ENCODE measurements around the gene GATA5.

Gene GATA5

DNA sequence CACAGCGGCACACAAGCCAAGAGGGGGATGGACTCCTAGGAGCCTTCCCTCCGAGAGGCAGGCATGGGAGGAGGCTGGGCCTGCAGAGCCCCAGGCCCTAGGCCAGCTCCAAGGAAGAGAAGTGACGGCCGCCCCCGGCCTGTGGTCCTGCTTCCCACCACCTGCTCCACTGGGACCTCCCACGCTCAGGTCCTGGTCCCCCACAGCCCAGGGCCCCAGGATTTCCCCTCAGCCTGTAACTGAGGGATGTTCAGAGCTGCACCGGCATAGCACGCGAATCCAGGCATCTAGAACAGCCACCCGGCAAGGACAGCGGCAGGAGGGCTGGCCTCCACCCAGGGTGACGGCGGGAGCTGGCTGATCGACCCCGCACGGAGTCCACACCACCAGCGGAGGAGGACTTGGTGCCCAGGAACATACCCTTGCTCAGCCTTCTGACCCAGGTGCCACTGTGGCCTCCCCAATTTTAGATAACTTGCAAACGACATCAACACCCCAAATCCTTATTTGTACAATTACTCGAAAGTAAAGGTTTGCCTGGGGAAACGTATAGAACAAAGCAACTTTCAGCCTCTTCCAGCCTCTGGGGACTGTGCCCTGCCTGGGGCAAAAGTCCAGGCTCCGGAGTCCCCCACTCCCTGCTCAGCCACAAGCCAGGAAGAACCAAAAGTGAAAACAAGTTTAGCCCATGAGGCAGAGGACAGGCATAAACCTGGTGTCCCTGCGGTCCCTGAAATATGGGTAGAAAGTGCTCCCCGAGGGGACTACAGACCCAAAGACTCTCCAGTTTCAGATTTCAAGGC lies 3.5 kb downstream of the GATA5 start:
- no peak for DNase-seq

DNA sequence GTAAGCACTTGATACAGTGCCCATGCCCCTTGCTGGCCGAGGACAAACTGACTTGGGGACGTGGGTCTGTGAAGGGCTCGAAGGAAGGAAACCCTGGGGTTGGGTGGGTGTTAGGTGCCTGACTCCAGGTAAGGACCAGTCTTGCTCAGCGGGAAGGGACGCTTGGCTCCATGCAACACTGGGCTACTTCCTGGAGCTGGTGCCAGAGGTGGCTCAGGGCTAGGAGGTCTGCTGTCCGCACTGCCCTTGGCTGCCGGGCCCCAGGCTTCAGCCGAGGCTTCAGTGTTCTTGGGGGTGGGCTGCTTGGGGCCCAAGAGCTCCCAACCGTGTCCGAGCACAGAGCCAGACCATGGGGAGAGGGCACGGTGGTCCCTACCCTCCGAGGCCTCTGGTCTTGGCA lies 5.3 kb downstream of the GATA5 start:
- no peak for DNase-seq

DNA sequence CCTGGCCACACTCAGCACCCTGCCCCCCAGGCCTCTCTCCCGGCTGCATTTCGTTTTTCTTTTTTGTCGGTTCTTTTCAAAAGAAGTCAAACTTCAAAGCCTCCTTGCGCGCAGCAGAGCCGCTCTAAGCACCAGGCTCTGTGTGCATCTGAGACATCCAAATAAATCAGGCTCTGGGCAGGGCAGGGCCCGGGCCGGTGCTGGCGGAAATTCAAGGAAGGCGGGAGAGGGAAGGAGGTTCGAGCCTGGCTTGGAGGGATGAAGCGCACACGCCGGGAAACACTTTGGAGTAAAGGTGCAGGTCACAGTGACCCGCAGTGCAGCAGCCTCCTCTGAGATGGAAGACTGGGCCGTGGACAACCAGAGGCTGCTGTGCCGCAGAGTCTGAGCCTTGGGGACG lies 5.8 kb downstream of the GATA5 start:
- no peak for DNase-seq

DNA sequence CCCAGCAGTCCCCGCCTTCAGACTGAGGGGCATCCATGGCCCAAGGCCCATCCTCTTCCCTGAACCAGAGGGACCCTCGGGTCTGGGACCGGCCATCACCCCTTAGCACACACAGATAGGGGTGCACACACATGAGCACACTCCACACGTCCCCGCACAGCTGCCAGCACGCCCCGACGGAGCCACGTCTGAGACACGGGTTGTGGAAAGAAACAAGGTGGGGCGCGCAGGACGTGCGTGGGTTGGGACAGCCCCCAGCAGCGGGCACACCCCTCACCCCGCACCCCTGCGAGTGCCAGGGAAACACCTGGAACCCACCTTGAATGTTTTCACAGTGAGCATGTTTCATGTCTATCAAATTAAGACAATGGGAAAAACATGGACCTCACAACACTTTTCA lies 6.4 kb downstream of the GATA5 start:
- DNase-seq: no peak

DNA sequence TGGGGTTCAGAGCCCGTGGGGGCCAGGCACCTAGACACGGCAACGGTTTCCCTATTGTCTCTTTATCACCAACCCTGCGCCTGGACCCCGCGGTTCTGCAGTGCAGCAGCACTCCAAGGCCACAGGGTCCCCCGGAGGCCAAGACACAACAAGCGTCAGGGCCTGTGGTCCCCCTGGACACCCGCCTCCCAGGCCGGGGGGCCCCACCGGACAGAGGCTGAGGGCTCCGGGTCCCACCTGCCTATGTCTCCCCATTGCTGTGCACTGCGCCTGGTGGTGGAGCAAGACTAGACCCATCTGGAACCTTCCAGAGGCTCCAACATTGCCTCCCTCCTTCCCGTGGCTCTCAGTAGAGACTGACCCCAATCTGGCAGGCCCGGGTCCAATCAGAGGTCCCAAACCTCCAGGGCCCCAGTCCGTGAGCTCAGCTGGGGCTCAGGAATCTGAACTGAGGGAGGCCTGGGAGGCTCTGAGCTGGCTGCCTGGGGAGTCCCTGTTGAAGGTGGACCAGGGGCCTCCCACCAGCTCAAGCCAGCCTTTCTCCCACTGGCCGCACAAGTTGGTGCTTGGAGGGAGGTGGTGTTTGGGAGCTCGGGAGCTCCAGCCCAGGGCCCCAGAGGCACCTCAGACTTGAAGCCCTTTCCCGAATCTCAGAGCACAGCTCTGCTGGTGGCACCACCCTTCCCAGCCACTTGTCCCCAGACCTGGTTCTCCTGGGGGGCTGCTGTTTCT lies 8.8 kb downstream of the GATA5 start:
- no peak for DNase-seq

DNA sequence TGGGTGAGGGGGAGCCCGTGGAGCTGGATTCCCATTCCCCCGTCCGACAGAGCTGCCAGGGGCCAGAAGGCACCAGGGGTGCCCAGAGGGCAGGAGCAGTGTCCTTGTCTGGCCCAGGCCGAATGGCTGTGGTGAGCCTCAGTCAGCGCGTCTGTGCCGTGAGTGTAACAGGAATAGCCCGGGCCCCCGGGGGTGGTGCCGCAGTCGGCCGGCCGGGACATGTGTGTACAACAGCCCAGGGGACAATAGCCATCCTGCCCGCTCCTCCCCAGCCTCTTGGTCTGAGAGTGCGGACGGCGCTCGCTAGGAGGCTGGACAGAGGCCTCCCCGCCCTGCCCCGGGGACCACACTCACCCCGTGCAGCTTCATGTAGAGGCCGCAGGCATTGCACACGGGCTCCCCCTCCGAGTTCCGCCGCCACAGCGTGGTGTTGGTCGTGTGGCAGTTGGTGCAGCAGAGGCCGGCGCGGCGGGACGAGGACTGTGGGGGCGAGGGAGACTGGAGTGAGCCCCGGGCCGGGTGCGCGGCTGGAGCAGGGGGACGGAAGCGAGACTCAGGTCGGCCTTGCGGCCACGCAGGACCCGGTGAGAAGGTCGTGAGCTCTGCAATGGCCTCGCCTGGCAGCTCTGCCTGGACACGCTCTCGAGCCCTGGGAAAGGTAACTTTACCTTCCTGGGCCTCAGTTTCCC lies 9.6 kb downstream of the GATA5 start:
- no peak for DNase-seq

DNA sequence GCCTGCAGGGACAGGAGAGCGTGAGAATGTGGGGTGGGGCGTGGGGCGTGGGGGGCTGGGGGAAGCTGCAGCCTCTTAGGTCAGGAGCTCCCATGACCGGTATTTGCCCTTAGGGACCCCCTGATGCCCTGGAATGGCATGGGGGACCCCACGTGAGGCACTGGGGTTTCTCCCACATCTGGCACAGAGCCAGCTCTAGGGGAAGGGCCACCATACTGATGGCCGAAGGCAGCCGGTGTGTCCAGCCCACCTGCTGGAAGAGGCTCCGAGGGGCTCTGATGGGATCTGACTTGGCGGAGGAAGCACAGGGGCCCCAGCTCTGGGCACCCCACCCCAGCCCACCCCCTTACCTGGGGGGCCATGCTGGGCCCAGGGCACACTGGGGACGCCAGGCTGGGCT lies 10.8 kb downstream of the GATA5 start:
- no peak for DNase-seq

DNA sequence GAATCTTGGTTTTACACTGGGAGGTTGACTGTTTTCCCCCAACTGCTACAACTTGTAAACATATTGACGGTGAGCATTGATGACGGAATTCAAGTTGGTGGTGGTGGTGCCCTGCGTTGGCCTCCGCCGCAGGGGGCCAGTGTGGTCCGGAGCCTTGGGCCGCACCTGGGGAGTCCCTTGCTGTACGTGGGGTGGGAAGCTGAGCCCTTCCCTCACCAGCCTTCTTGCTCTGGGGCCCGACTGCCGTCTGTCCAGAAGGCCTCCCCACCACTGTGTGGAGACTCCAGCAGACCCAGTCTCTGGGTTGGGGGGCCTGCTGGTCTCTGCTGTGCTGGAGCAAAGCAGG lies 11.4 kb downstream of the GATA5 start:
- no peak for DNase-seq

DNA sequence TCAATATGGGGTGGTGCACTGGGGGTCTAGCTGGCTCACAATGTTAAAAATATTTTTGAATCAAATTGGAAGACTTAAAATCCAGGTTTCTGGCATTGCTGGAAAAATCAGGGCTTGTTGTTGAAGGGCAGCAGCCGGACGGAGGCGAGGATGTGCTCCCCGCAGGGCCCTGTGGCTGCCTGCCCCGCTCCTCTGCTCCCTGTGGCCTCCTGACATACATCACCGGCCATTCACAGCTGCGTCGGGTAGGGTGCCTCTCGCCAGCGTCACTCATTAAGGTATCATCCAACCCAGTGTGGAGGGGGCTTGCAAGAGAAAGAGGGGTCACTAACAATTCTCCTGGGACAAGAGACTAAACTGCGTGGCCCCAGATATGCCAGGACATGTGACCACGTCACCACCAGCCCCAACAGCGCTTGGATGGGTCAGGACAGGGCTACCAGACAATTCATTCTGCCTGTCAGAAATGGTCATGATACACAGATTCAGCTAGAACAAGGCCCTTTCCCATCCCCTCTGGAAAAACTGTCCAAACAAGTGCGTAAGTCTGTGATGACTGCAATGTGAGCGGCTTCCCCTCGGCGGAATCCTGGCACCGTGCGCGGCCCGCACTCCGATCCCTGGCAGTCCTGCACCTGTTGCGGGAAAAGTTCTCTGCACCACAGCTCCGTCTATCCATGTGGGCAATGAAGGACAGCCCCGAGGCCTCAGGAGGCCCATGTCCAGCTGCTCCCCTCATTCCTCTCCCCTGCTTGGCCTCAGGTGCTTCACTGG lies 12.0 kb downstream of the GATA5 start:
- DNase-seq: no peak

DNA sequence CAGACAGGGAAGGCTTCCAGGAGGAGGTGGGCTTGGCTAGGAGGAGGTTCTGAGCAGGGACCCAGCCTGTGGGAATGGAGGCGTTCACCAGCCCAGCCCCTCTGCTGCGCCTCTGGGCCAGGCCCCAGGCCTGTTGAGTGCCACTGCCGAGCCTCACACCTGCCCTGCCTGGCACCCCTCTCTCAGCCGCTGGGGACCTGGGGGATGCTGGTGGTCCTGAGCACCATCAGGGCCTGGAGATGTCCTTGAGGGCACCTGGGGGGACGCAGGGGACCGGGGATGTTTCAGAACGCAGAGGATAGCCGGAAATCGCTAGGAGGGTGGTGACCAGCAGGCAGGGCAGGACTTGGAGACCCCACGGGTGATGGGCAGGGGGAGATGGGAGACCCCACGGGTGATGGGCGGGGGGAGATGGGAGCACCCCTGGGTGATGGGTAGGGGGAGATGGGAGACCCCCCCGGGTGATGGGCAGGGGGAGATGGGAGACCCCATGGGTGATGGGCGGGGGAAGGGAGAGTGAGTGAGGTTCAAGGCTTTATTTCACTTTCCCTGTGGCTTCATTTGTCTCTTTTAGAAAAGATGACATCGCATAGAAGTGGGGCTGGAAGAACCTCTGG lies 12.7 kb downstream of the GATA5 start:
- DNase-seq: no peak

DNA sequence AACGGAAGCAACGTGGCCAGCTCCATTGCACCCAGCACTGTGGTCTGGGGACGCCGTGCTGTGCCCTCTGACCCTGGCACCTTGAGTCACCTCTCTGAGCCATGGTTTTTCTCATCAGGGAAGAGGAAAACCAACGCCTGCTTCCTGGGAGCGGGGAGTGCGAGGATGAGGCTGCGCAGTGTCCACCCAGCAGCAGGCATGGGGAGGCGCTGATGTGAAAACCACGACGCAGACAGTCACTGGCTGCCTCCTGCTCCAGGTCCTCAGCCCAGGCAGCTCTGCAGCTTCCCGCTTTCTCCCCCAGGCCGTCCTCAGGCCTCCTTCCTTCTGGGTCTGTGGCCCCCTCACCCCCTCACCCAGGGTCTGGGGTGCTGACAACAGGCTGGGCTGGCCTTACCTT lies 14.0 kb downstream of the GATA5 start:
- no peak for DNase-seq

DNA sequence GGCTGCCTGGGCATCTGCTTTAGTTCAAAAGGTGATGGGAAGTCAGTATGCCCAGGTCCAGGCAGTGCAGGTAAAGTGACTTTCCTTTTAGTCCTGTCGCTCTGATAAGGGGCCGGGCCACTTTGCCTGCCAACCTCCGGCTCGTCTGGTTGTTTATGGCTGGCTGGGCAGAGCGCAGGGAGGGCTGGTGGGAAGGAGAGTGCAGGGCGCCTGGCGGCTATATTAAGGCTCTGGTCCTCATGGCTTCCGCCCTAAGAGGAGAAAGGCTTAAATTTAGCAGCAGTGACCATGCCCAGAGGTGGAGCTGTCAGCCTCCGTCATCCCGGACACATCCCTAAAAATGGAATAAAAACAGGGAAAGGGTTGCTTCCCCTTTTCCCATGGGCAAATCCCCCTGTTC lies 14.6 kb downstream of the GATA5 start:
- DNase-seq: no peak

DNA sequence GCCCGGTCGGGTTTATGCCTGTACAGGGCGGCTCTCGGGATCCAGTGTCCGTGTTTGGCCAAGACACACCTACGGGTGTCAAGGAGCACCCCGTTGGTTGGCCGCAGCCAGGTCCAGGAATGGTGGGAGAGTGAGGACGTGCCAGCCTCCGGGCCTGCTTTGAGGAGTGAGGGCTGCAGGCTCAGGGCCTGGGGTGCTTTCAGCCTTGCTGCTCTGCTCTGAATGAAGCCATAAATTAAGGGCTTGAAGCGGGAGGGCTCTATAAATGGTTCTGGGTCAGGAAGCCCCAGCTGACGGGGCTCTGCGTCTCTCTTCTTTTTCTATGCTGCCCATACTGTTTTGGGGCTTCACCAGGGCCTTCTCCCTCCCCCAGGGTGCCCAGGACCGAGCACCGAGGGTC lies 15.1 kb downstream of the GATA5 start:
- no peak for DNase-seq

DNA sequence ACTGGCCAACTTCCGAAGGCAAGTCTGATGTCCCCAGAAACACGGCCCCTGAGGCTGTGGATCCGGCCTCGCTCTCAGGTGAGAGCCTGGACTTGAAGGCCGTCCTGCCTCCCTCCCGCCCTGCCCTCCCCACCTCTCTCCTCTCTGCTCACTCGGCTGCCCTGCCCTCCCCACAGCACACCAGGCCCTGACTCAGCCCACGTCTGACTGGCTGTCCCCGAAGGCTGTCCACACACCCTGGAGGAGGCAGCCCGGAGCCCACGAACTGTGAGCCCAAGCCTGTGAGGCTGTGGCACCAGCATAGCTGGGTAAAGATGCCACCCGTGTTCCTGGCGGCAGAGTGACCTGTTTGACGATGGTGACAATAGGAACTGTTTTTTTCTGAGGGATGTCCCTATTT lies 16.3 kb downstream of the GATA5 start:
- DNase-seq: no peak

DNA sequence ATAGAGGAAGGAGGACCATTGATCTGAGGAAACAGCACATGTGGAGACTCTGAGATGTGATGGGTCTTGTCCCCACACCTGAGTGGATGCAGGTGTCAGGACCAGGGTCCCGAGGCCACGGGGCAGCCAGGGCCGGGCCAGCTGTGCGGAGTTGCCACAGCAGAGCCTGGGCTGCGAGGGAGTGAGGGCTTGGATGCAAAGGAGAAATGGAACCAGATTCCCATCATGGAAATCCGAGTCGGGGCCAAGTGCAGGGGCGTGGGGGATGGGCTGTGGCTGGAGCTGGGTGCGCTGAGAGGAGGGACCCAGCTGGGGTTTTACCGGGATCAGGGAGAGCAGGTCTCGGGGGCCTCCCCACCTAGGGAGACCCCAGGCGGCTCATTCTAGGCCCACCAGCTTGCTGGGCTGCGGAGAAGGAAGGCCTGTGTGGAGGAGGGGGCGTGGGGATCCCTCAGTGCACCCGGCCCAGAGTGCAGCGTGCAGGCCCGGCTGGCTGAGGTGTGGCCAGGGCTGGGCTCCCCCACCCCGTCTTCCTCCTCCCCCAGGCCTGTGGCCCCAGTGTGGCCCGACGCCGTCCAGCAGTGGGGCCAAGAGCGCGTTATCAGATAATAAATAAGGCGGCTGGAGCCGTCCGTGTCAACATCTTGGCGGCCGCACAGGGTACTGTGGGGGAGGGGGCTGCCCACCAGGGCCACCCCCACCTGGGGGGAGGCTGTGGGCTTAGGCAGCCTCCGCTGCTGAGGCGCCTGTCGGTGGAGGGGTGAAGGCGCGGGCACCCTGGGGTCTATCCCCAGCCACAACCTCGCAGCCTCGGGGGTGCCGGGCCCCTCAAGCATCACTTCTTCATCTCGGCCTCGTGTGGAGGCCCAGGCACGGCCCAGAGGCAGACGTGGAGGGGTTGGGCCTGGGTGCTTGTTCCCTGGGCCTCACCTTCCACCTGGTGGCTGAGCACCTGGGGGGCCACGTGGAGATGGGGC lies 17.2 kb downstream of the GATA5 start:
- no peak for DNase-seq

DNA sequence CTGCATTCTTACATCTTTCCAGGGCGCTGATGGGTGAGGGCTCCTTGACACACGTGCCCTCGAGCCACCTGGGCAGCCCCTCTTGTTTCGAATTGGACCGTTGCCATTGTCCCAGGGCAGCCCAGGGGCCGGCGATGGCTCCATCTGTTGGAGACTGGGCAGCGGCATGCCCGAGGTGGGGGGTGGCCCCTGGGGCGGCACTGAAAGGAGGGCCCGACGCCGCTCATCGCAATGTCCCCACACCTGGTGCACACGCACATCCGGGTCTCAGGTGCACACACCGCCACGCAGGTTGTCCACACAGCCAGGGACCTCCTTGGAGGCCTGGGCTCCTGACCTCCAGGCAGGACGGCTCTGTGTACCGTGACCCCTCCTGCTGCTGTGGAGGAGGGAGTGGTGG lies 18.0 kb downstream of the GATA5 start:
- DNase-seq: no peak

DNA sequence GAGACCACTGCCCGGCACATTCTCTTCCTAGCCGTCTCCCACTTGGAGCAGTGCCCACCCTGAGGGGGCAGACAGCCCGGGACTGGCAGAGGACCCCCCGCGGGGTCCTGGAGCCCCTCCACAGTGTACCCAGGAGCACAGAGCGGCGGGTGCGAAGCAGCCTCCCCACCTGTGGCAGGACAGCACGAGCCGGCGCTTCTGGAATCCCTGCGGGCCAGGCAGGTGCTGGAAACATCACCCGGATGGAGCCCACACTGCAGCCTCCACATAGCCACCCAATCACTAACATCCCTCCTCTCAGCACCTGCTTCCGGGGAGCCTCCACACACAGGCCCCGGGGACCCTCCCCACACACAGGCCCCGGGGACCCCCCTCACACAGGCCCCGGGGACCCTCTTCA lies 18.7 kb downstream of the GATA5 start:
- no peak for DNase-seq

DNA sequence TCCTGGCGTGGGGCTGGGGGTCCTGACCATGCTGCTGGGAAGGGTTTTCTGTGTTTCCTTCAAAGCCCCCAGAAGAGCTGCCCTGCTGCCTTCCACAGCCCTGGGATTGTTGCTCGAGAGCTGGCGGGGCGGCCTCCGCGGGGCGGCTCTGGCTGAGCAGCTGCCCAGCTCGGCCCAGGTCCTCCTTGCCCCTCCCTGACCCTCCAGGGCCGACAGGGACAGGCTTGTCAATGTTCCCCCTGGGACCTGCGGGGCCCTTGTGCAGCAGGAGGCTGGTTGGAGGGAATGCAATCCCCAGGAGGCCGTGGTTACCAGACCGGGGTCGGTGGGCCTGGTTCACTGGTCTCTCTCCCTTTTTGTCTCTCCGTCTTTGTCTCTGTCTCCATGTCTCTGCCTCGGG lies 19.9 kb downstream of the GATA5 start:
- DNase-seq: peak in 1 of 2 experiments; percentile 28

DNA sequence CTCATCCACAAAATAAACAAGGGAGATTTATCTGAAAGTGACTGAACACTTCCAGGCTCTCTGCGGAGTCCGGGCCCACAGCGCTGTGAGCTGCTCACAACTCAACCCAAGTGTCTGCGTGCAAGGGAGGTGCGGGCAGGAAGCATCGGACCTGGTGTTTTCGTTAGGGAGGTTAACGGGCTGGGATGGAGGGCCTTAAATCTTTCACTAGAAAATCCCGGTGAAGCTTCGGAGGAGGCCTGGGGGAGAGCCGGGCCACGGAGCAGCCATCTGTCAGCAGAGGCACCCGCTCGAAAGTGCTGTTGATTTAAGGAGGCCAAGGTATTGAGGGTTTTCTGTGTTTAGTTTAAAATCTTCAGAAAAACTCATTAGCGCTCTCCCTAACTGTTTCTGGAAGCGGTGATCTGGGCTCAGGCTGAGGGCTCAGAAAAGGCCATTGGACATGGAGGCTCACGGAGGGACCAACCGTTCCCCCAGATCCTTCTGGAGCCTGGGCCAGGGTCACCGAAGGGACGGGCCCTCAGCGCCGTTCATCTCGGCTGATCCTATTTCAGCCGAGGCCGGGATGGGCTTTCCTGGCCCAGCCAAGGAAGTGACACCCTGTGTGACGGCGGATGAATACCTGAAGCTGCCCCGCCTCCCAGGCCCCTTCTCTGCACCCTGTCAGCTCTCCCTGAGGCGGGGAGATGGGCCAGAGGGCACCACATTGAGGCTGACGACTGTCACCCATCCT lies 20.7 kb downstream of the GATA5 start:
- DNase-seq: peak in 1 of 2 experiments; percentile 56

DNA sequence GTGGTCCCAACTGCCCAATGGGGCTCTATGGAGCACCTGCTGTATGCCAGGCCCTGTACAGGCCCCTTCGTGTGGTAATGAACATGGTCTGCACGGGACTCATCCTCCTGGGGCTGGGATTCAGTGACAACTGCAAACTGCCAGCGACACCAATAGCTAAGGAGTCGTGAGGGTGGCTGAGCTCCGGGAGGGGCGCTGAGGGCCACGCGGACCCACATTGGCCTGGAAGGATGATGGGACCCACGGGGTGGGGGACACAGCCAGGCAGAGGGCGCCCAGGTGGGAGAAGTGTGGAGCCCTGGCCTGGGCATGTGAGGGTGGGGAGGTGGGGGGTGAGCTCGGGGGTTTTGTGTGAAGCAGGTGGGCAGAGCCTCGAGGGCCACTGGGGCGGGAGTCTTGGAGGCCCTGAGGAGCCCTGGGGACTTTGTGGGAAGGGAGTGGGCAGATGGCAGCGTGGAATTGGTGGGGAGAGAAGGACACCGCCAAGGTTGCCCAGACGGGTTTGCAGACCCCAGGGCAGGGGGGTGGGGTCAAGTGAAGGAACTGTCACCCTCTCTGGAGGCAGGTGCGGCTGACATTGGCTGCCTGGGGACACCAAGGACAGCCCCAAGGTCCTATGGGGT lies 22.5 kb downstream of the GATA5 start:
- peak; percentile 16 to 39 for DNase-seq
